Activated B cell treated with CpG ODN at 0.5 μM for 24 hours (primary cell): ENCODE measurements around the gene KMT2A. TPM values are rescaled to one million over a fixed set of nuclear protein-coding genes. Genes with fewer than 3 reads are reported as not detected.
"Not testable (repeated sequence)": the region's sequence is repeated elsewhere in the genome, so short reads cannot be mapped to it uniquely, and the experiment has no call there.

Experiments used
- ATAC-seq: fragments of 200-7000 bp; cut with Tn5 transposase; one replicate; pipeline ENCODE4 v1.10.0; 2021; ENCODE audit warnings: low read depth, mild to moderate bottlenecking, moderate library complexity
- CTCF ChIA-PET: fragments of 350-600 bp; sonication (Branson Sonifier 250); formaldehyde crosslinking; loops from one replicate; lab custom pipeline; 2021; ENCODE audit warnings: antibody characterized with exemption; lab: Charles Lee
- POLR2A ChIA-PET: fragments of 350-600 bp; sonication (Branson Sonifier 250); formaldehyde crosslinking; loops from one replicate; lab custom pipeline; 2021; ENCODE audit warnings: antibody characterized with exemption; lab: Charles Lee
- DNase-seq: peaks from one replicate; pipeline ENCODE4 v3.0.0; 2022
- H3K27ac Mint-ChIP-seq: one replicate; pipeline ENCODE4 v1.8.0; 2020; ENCODE audit warnings: mixed read lengths
- H3K27me3 Mint-ChIP-seq: one replicate; pipeline ENCODE4 v1.8.0; 2021; ENCODE audit warnings: mixed read lengths
- H3K36me3 Mint-ChIP-seq: one replicate; pipeline ENCODE4 v1.8.0; 2021; ENCODE audit warnings: low read depth, mixed read lengths
- H3K4me1 Mint-ChIP-seq: one replicate; pipeline ENCODE4 v1.8.0; 2021; ENCODE audit warnings: mixed read lengths
- H3K4me3 Mint-ChIP-seq: one replicate; pipeline ENCODE4 v1.8.0; 2020; ENCODE audit warnings: mild to moderate bottlenecking, mixed read lengths
- H3K9me3 Mint-ChIP-seq: one replicate; pipeline ENCODE4 v1.8.0; 2020; ENCODE audit warnings: mixed read lengths
- CTCF ChIP-seq: fragments of 200-600 bp; IDR thresholded peaks from one replicate; pipeline ENCODE4 v1.8.0; 2022; ENCODE audit warnings: antibody characterized with exemption, mild to moderate bottlenecking
- intact Hi-C: fragments of 100-400 bp; cut with micrococcal nuclease; formaldehyde crosslinking; loops from one replicate; pipeline ENCODE4 v1.15.1; 2024
- total RNA-seq: library from RNA; stranded (reverse); gene quantifications from 2 replicates; pipeline ENCODE4 v1.2.3, GENCODE V29; 2022

The KMT2A gene
- total RNA-seq, 1 donor from 2014 or later: 117 TPM

GRCh38 chr11:118415739-118416068, 20.6 kb upstream of the KMT2A start:
- intact Hi-C loops: no loop called here
- ATAC-seq (no peak), DNase-seq (no peak)
- CTCF ChIA-PET: no interaction called here
- no peak overlapping the region for H3K27ac Mint-ChIP-seq
- POLR2A ChIA-PET: interaction anchor here (0.6 kb wide), 1 partner anchor 19 kb away, joined by 4 read pairs; no protein-coding TSS in a partner anchor
- TF ChIP-seq CTCF: no peak
- peaks cover 3% of the 10 kb centered on the region for H3K4me1 Mint-ChIP-seq
- peaks cover 6% of the 10 kb centered on the region for H3K36me3 Mint-ChIP-seq
- H3K4me3 Mint-ChIP-seq: no peak overlapping the region
- H3K27me3 Mint-ChIP-seq: no peaks in the 10 kb centered on the region
- H3K9me3 Mint-ChIP-seq: no peaks in the 10 kb centered on the region

- H3K4me3 Mint-ChIP-seq, H3K36me3 Mint-ChIP-seq, intact Hi-C loops, H3K4me1 Mint-ChIP-seq, POLR2A ChIA-PET, ATAC-seq, H3K27me3 Mint-ChIP-seq, H3K9me3 Mint-ChIP-seq, CTCF ChIA-PET, DNase-seq, H3K27ac Mint-ChIP-seq: not testable (repeated sequence)
These were observed 19.4 kb upstream of the KMT2A start for GRCh38 chr11:118416900-118417299.

- no peaks in the 10 kb centered on the region for H3K4me1 Mint-ChIP-seq
- POLR2A ChIA-PET: interaction anchor here (1.0 kb wide), 1 partner anchor 667 kb away, joined by 3 read pairs; the partner anchor contains the start of gene HMBS
- CTCF ChIA-PET: no interaction called here
- H3K4me3 Mint-ChIP-seq: no peak overlapping the region
- intact Hi-C loops: no loop called here
- H3K27ac Mint-ChIP-seq: no peak overlapping the region
- no peaks in the 10 kb centered on the region for H3K9me3 Mint-ChIP-seq
- ATAC-seq: no peak
- no peak for TF ChIP-seq CTCF
- no peaks in the 10 kb centered on the region for H3K27me3 Mint-ChIP-seq
- H3K36me3 Mint-ChIP-seq: no peaks in the 10 kb centered on the region
- no peak for DNase-seq
These were observed 18.5 kb upstream of the KMT2A start for GRCh38 chr11:118417801-118418200.

GRCh38 chr11:118418766-118419165, 17.5 kb upstream of the KMT2A start:
- TF ChIP-seq CTCF: no peak
- H3K4me3 Mint-ChIP-seq: no peak overlapping the region
- no peak for DNase-seq

GRCh38 chr11:118427707-118428106, 8.6 kb upstream of the KMT2A start:
- ATAC-seq (no peak), DNase-seq (no peak)
- Mint-ChIP-seq H3K36me3 (no peaks in the 10 kb centered on the region), H3K27me3 (no peaks in the 10 kb centered on the region), H3K27ac (no peak overlapping the region), H3K4me3 (no peak overlapping the region), H3K4me1 (no peaks in the 10 kb centered on the region), H3K9me3 (no peaks in the 10 kb centered on the region)
- ChIA-PET POLR2A (interaction anchor here (0.9 kb wide), 1 partner anchor 77 kb away, joined by 3 read pairs; no protein-coding TSS in a partner anchor), CTCF (interaction anchor here (2.4 kb wide), 1 partner anchor 61 kb away, joined by 7 read pairs; no protein-coding TSS in a partner anchor)
- TF ChIP-seq CTCF: no peak
- intact Hi-C loops: no loop called here

More at GRCh38 chr11:118418766-118419165, 17.5 kb upstream of the KMT2A start:
- intact Hi-C loops: no loop called here
- Mint-ChIP-seq H3K27ac (no peak overlapping the region), H3K36me3 (no peaks in the 10 kb centered on the region), H3K9me3 (no peaks in the 10 kb centered on the region), H3K4me1 (no peaks in the 10 kb centered on the region), H3K27me3 (no peaks in the 10 kb centered on the region)
- POLR2A ChIA-PET: interaction anchor here (1.0 kb wide), 1 partner anchor 666 kb away, joined by 3 read pairs; the partner anchor contains the start of gene HMBS
- ATAC-seq: no peak
- CTCF ChIA-PET: no interaction called here
